Stimulated activated CD4-positive, alpha-beta T cell treated with anti-CD3 and anti-CD28 coated beads, Interleukin-12 subunit alpha, Interleukin-12 subunit beta, amount 100 ng/mL, for 4 hours (primary cell): ENCODE data around the gene GCA.

ENCODE experiments used
- DNase-seq: peaks from one replicate; pipeline ENCODE4 v3.0.0-alpha.2; 2020

GCA gene, protein sequence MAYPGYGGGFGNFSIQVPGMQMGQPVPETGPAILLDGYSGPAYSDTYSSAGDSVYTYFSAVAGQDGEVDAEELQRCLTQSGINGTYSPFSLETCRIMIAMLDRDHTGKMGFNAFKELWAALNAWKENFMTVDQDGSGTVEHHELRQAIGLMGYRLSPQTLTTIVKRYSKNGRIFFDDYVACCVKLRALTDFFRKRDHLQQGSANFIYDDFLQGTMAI

GRCh38 chr2:162343824-162344616 is at the start of gene GCA:
TSS of gene GCA (plus strand) at chr2:162344132. CDS start at chr2:162344249, 117 bp downstream.
- peak; percentile 97 for DNase-seq

DNA sequence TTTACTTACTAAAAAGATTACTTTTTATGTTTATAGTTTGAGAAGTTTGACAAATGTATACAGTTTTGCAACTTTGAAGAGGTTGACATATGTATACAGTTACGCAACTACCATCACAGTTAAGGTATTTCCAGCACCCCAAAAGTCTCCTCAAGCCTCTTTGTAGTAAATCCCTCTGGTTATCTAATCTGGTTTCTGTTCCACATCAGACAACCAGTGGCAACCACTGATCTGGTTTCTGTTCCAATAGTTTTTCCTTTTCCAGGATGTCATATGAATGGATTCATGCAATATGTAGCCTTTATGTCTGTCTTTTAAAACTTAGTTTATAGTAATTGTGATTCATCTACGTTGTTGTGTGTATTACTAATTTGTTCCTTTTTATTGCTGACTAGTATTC is 48.9 kb upstream of the GCA start:
- DNase-seq = no peak

GRCh38 chr2:162297925-162298552 is 45.9 kb upstream of the GCA start:
- DNase-seq = peak; percentile 21

DNA sequence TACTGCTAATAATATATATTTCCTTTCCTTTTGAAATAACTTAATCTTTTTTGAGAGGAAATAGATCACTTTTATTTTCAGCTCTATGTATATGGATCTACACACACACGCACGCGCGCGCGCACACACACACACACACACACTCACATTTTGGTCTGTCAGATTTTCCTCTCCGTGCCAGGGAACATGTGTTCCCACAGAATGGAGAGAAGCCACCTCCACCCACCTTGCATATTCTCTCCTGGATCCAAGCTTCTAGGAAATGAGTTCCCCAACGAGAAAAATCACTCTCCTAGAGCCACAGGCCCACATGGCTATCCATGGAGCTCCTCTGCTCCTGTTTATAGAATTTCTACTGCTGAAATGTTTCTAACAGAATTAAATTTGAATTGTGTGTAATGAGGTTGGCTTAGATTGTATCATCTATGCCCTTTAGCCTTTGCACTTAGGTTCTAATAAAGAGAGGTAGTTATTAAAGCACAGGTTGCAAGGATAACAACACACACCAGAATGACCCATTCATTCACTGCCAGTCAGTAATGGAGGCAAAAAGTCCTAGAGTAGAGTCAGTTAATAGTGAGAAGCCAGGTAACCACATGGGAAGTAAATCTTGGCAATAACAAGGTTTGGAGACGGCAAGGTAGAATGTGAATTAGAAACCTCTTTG is 45.1 kb upstream of the GCA start:
- DNase-seq = no peak

GRCh38 chr2:162300266-162300665 is 43.7 kb upstream of the GCA start:
- no peak for DNase-seq

DNA sequence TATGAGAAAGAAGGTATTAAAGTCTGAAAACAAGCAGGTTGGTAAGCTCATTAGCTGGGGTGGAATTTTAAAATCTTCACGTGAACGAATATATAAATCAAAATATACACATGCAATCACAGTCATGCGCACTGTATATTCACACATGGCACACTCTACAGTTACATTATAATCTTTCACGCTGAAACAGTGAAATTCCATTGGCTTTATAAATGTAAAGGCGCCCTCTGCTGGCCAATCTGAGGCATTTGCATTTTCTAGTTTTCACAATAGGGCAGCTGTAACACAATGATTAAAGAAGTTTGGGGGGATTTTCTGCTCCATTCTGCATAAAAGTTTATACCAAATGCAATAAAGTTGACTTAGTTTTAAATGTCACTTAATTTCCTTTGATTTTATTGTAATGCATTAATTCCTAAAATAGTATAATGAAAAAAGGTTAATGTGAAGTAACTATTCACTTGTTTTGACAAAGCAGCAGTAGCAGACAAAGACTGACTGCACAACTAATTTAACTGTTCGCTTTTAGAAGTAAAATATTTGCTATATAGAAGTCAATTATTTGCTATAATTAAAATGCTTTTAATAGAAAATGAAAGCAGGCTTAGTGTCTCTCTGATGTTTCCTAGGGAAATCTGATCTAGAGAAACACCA is 42.7 kb upstream of the GCA start:
- peak; percentile 30 for DNase-seq

DNA sequence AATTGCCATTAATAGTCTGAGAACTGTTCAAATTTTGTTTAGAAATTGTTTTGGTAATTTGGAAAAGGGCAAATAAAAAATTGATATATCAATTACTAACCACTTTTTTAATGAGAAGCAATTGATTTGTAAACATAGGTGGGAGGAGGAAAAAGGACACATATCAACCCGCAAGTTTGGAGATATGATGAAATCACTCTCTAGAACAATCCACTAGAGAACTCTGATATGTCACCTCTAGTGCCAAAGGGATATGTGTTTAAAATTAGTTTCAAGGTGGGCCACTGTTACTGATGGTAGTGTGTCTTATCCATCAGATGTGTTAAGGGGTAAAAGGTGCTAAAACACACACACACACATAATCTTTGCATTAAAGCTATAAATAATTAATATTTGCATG is 42.1 kb upstream of the GCA start:
- no peak for DNase-seq

DNA sequence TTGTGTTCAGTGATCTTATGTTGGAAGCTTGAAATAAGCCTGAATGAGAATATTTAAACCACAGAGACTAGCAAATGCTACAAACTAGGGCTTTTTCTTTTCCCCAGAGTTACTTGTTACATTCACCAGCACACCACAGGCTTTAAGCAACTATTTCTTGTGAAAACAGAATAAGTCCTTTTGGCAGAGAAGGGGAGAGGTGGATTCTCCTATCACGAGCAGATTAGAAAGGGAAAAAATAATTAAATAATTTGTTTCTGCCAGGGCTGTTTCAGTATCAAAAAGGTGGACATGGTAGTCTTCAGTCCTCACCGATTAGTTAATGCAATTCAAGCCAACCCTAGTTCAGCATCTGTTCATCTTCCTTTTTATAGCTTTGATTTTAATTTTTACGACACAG is 38.0 kb upstream of the GCA start:
- no peak for DNase-seq

GRCh38 chr2:162308747-162309503 is 35.0 kb upstream of the GCA start:
- DNase-seq = no peak

- no peak for DNase-seq
Measured at GRCh38 chr2:162312853-162313252, 31.1 kb upstream of the GCA start.

- no peak for DNase-seq
Measured at GRCh38 chr2:162315938-162316337, 28.0 kb upstream of the GCA start.

DNA sequence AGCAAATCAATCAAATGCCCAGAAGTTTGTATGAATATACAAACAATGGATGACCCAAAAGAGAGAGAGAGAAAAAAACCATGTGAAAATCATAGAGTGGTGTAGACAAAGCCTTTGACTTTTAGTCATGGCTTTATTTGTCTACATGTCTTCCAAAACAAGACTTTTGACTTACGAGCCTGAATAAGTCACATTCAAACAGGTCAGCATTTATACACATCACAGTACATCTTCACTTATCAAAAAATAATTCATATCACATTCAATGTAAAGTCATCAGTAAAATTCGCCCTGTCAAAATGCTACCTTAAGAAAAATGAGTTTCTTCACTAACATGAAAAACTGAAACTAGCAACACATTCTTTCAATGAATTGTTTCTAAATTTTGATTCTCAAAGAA is 27.3 kb upstream of the GCA start:
- no peak for DNase-seq

- no peak for DNase-seq
Measured at GRCh38 chr2:162317058-162317742, 26.7 kb upstream of the GCA start.

GRCh38 chr2:162317861-162318327 is 26.0 kb upstream of the GCA start:
- peak; percentile 10 for DNase-seq

GRCh38 chr2:162318328-162319180 is 25.4 kb upstream of the GCA start, which contains the start of gene IFIH1:
TSS of gene IFIH1 (minus strand) at chr2:162318684. CDS start at chr2:162318307, 377 bp downstream.
- DNase-seq = peak; percentile 58

GRCh38 chr2:162320864-162321517 is 22.9 kb upstream of the GCA start:
- DNase-seq = no peak

- no peak for DNase-seq
Measured at GRCh38 chr2:162324953-162325352, 19.0 kb upstream of the GCA start.

DNA sequence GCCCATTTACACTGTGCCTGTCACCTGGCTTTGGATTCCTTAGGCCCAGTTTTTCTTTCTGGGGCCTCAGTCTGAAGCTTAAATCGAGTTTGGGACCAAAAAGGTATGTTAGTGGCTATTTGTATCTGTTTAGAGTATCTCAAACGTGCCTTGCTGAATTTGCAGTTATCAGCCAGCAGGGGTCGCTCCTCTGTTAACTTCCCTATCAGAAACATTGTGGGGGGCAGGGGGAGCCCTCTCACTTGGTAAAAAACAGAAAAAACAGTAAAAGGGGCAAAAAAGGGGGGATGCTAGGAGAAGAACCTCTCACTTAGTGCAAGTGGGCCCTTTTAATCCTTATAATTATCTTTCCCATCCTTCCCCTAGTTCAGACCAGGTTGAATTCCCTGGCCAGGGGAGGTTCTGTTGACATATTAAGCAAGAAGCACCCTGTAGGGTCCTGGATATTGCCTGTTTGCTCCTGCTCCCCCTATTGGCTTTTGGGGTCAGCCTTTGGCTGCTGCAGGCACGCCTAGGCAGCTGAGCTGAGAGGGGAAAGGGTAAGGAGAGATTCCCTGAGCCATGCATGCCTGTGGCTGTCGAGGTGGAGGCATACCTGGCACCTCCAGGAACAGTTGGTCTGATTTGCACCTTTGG is 16.7 kb upstream of the GCA start:
- peak; percentile 7 for DNase-seq

DNA sequence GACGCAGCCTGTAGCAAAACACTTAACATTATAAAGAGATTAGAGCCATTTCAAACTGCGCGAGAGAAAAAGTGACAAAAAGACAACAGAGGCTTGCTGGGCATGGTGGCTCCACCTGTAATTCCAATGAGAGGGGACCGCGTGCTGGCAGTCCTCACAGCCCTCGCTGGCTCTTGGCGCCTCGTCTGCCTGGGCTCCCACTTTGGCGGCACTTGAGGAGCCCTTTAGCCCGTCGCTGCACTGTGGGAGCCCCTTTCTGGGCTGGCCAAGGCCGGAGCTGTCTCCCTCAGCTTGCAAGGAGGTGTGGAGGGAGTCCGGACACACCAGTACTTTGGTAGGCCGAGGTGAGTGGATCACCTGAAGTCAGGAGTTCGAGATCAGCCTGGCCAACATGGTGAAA is 16.1 kb upstream of the GCA start:
- no peak for DNase-seq
